Spleen (tissue), 7 donors: ENCODE measurements around the gene KANSL3.

Source experiments
- POLR2A ChIP-seq, 3 donors: fragments of 450-650 bp; IDR thresholded peaks; one replicate each; pipeline ENCODE4 v1.5.1; 2017; ENCODE audit warnings: antibody characterized with exemption in 3 of 3, mild to moderate bottlenecking in 1 of 3
- POLR2AphosphoS5 ChIP-seq, 3 donors: sonication (generic); formaldehyde crosslinking; IDR thresholded peaks; one replicate each; pipeline ENCODE4 v1.5.1; 2017; ENCODE audit warnings: antibody characterized with exemption in 3 of 3
- TF ChIP-seq, protein P1 (sequence below), 11 experiments: fragments of 200-600 bp in 7 of 11; fragments of 450-650 bp in 4 of 11; sonication (generic) in 4 of 11; IDR thresholded peaks in 8 of 11; conservative IDR thresholded peaks in 3 of 11; 1 replicate in 7 of 11; 2 replicates in 4 of 11; pipeline versions ENCODE4 v1.4.0 to v1.8.0; 2016 to 2021; ENCODE audit warnings: antibody characterized with exemption in 11 of 11, inconsistent platforms in 4 of 11, mild to moderate bottlenecking in 1 of 11
- donor health status: DM: no; HTN: no; CAD: no; lungs with moderate emphysema.
- donor health status: DM: no; HTN: no; CAD: no.
- donor health status: DM: no; HTN: no; CAD: no.

DNA sequence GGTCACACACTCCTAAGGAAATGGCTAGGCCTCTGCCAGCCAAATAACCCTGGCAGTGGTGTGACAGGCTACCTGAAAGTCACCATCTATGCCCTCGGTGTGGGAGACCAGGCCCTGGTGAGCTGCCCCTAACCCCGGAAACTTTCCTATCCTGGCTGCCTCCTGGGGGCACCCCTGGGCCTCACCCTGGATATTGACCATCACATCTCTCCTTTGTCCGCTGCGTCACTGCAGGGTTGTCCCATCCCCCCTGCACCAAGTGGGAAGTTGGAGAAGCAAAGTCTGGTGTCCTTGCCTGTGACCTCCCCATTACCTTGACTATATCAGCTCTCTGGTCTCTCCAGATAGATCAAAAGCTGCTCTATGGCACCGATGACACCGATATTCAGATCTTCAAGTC, 23.2 kb upstream of the KANSL3 start:
- TF ChIP-seq, protein P1, sequence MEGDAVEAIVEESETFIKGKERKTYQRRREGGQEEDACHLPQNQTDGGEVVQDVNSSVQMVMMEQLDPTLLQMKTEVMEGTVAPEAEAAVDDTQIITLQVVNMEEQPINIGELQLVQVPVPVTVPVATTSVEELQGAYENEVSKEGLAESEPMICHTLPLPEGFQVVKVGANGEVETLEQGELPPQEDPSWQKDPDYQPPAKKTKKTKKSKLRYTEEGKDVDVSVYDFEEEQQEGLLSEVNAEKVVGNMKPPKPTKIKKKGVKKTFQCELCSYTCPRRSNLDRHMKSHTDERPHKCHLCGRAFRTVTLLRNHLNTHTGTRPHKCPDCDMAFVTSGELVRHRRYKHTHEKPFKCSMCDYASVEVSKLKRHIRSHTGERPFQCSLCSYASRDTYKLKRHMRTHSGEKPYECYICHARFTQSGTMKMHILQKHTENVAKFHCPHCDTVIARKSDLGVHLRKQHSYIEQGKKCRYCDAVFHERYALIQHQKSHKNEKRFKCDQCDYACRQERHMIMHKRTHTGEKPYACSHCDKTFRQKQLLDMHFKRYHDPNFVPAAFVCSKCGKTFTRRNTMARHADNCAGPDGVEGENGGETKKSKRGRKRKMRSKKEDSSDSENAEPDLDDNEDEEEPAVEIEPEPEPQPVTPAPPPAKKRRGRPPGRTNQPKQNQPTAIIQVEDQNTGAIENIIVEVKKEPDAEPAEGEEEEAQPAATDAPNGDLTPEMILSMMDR (IDR thresholded peaks at IDR 0.05 in 8 of 11, conservative IDR thresholded peaks at IDR 0.05 in 3 of 11) = no peak
- TF ChIP-seq POLR2A (IDR thresholded peaks at IDR 0.05) (no peak), POLR2AphosphoS5 (IDR thresholded peaks at IDR 0.05) (no peak)
